Suprapubic skin (tissue), 4 donors: ENCODE results near the gene AASDHPPT. TPM values are rescaled to one million over a fixed set of nuclear protein-coding genes. Genes with fewer than 3 reads are reported as not detected.
"Not testable (repeated sequence)": the region's sequence is repeated elsewhere in the genome, so short reads cannot be mapped to it uniquely, and the experiment has no call there.

Source experiments
- DNase-seq, 2 donors: peaks; one replicate each; pipeline ENCODE4 v3.0.0-alpha.2; 2019; ENCODE audit warnings: low spot score in 2 of 2
- H3K27ac ChIP-seq: fragments of 200-600 bp; sonication (generic); one replicate; pipeline ENCODE4 v1.5.1; 2019
- H3K27me3 ChIP-seq: fragments of 200-600 bp; sonication (generic); one replicate; pipeline ENCODE4 v1.5.1; 2019
- H3K36me3 ChIP-seq: fragments of 200-600 bp; sonication (generic); one replicate; pipeline ENCODE4 v1.5.1; 2019
- H3K4me1 ChIP-seq: fragments of 200-600 bp; sonication (generic); one replicate; pipeline ENCODE4 v1.5.1; 2019
- H3K4me3 ChIP-seq: fragments of 200-600 bp; sonication (generic); one replicate; pipeline ENCODE4 v1.5.1; 2019; ENCODE audit warnings: mild to moderate bottlenecking
- H3K9me3 ChIP-seq: fragments of 200-600 bp; sonication (generic); one replicate; pipeline ENCODE4 v1.5.1; 2019
- CTCF ChIP-seq, 2 donors: fragments of 200-600 bp in 1 of 2; fragments of 450-650 bp in 1 of 2; sonication (generic) in 1 of 2; IDR thresholded peaks; one replicate each; pipeline ENCODE4 v1.5.1; 2016 to 2019; ENCODE audit warnings: antibody characterized with exemption in 2 of 2, mild to moderate bottlenecking in 1 of 2, moderate library complexity in 1 of 2
- EP300 ChIP-seq: sonication (generic); formaldehyde crosslinking; IDR thresholded peaks from one replicate; pipeline ENCODE4 v1.6.1; 2017; ENCODE audit warnings: antibody characterized with exemption
- POLR2A ChIP-seq, 2 donors: fragments of 450-650 bp; IDR thresholded peaks; one replicate each; pipeline ENCODE4 v1.6.1; 2017; ENCODE audit warnings: antibody characterized with exemption in 2 of 2, mild to moderate bottlenecking in 2 of 2, moderate library complexity in 2 of 2
- POLR2AphosphoS5 ChIP-seq, 3 donors: sonication (generic); formaldehyde crosslinking; IDR thresholded peaks; one replicate each; pipeline ENCODE4 v1.6.1; 2017; ENCODE audit warnings: antibody characterized with exemption in 3 of 3
- WGBS: methylation state at CpG from one replicate; pipeline ENCODE4 v1.1.5; 2018; 5-methylcytosine and 5-hydroxymethylcytosine counted together
- total RNA-seq, 4 donors: library from RNA; depleted of rRNA; stranded (reverse); fragments of >200 nt; gene quantifications; one replicate each; pipeline ENCODE4 v1.1.0, GENCODE V29; 2016

The AASDHPPT gene
- total RNA-seq, 4 donors from 2014 or later: 33.7 to 45.6 (median 44.6) TPM

- Histone ChIP-seq H3K27ac (no peak overlapping the region), H3K36me3 (no peaks in the 10 kb centered on the region), H3K9me3 (no peaks in the 10 kb centered on the region), H3K4me1 (no peaks in the 10 kb centered on the region), H3K27me3 (peaks cover 6% of the 10 kb centered on the region), H3K4me3 (no peak overlapping the region)
- TF ChIP-seq POLR2AphosphoS5 (IDR thresholded peaks at IDR 0.05): no peak
- TF ChIP-seq CTCF (IDR thresholded peaks at IDR 0.05): no peak
- TF ChIP-seq EP300: no peak
- no peak for TF ChIP-seq POLR2A (IDR thresholded peaks at IDR 0.05)
- WGBS: 90% methylated on average over 2 of the region's 2 CpGs
- no peak for DNase-seq
Observed at GRCh38 chr11:106032861-106033260, 44.6 kb upstream of the AASDHPPT start.

- Histone ChIP-seq H3K36me3 (no peaks in the 10 kb centered on the region), H3K9me3 (no peaks in the 10 kb centered on the region), H3K4me1 (no peaks in the 10 kb centered on the region), H3K27ac (no peak overlapping the region), H3K27me3 (no peaks in the 10 kb centered on the region), H3K4me3 (no peak overlapping the region)
- no peak for DNase-seq
- TF ChIP-seq EP300 (no peak), CTCF (IDR thresholded peaks at IDR 0.05) (no peak), POLR2AphosphoS5 (IDR thresholded peaks at IDR 0.05) (no peak), POLR2A (IDR thresholded peaks at IDR 0.05) (no peak)
Observed at GRCh38 chr11:106043540-106043939, 33.9 kb upstream of the AASDHPPT start.

GRCh38 chr11:106047631-106048030, 29.8 kb upstream of the AASDHPPT start:
- H3K27ac ChIP-seq: no peak overlapping the region
- no peak overlapping the region for H3K4me3 ChIP-seq
- no peaks in the 10 kb centered on the region for H3K4me1 ChIP-seq
- DNase-seq: no peak
- H3K9me3 ChIP-seq: no peaks in the 10 kb centered on the region
- no peaks in the 10 kb centered on the region for H3K27me3 ChIP-seq
- TF ChIP-seq POLR2AphosphoS5 (IDR thresholded peaks at IDR 0.05) (no peak), POLR2A (IDR thresholded peaks at IDR 0.05) (no peak), EP300 (no peak), CTCF (IDR thresholded peaks at IDR 0.05) (no peak)
- no peaks in the 10 kb centered on the region for H3K36me3 ChIP-seq

- Histone ChIP-seq H3K27ac (no peak overlapping the region), H3K27me3 (no peaks in the 10 kb centered on the region), H3K4me3 (no peak overlapping the region), H3K4me1 (no peaks in the 10 kb centered on the region), H3K36me3 (no peaks in the 10 kb centered on the region), H3K9me3 (no peaks in the 10 kb centered on the region)
- no peak for TF ChIP-seq EP300
- TF ChIP-seq POLR2AphosphoS5 (IDR thresholded peaks at IDR 0.05): no peak
- TF ChIP-seq CTCF (IDR thresholded peaks at IDR 0.05): no peak
- no peak for TF ChIP-seq POLR2A (IDR thresholded peaks at IDR 0.05)
- DNase-seq: no peak
- WGBS: 74% methylated on average over 5 of the region's 5 CpGs
Observed at GRCh38 chr11:106049727-106050476, 27.6 kb upstream of the AASDHPPT start.

- Histone ChIP-seq H3K36me3 (no peaks in the 10 kb centered on the region), H3K27ac (no peak overlapping the region), H3K4me1 (no peaks in the 10 kb centered on the region), H3K27me3 (no peaks in the 10 kb centered on the region), H3K9me3 (no peaks in the 10 kb centered on the region), H3K4me3 (no peak overlapping the region)
- DNase-seq: no peak
- TF ChIP-seq CTCF (IDR thresholded peaks at IDR 0.05) (no peak), POLR2A (IDR thresholded peaks at IDR 0.05) (no peak), POLR2AphosphoS5 (IDR thresholded peaks at IDR 0.05) (no peak), EP300 (no peak)
- WGBS: 79% methylated on average over 2 of the region's 2 CpGs
Observed at GRCh38 chr11:106051103-106051502, 26.4 kb upstream of the AASDHPPT start.

GRCh38 chr11:106058377-106058776, 19.1 kb upstream of the AASDHPPT start:
- not testable (repeated sequence) for H3K27ac ChIP-seq, H3K36me3 ChIP-seq, H3K4me1 ChIP-seq, H3K4me3 ChIP-seq, DNase-seq, H3K27me3 ChIP-seq, H3K9me3 ChIP-seq
- 94% methylated on average over 14 of the region's 14 CpGs for WGBS
